Breast epithelium (tissue), 3 donors: ENCODE results near the gene HUNK.
"Not testable (repeated sequence)": the region's sequence is repeated elsewhere in the genome, so short reads cannot be mapped to it uniquely, and the experiment has no call there.

ENCODE experiments used
- POLR2A ChIP-seq: fragments of 450-650 bp; IDR thresholded peaks from one replicate; pipeline ENCODE4 v1.6.1; 2016; ENCODE audit warnings: antibody characterized with exemption, mild to moderate bottlenecking, moderate library complexity
- TF ChIP-seq, protein P1 (sequence below), 3 donors: fragments of 450-650 bp; IDR thresholded peaks; one replicate each; pipeline ENCODE4 v1.5.1; 2016 to 2017; ENCODE audit warnings: antibody characterized with exemption in 3 of 3, mild to moderate bottlenecking in 3 of 3, moderate library complexity in 3 of 3

DNA sequence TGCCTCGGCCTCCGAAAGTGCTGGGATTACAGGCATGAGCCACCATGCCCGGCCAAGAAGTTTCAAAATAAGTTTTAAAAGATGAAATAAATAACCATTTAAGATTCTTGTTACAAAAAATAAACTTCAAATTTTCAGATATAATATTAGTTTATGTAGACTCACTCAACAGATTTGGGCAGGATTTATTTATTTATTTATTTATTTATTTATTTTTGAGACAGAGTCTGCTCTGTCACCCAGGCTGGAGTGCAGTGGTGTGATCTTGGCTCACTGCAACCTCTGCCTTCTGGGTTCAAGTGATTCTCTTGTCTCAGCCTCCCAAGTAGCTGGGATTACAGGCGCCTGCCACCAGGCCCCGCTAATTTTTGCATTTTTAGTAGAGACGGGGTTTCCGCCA is 15.2 kb upstream of the HUNK start:
- not testable (repeated sequence) for TF ChIP-seq POLR2A
- TF ChIP-seq, protein P1, sequence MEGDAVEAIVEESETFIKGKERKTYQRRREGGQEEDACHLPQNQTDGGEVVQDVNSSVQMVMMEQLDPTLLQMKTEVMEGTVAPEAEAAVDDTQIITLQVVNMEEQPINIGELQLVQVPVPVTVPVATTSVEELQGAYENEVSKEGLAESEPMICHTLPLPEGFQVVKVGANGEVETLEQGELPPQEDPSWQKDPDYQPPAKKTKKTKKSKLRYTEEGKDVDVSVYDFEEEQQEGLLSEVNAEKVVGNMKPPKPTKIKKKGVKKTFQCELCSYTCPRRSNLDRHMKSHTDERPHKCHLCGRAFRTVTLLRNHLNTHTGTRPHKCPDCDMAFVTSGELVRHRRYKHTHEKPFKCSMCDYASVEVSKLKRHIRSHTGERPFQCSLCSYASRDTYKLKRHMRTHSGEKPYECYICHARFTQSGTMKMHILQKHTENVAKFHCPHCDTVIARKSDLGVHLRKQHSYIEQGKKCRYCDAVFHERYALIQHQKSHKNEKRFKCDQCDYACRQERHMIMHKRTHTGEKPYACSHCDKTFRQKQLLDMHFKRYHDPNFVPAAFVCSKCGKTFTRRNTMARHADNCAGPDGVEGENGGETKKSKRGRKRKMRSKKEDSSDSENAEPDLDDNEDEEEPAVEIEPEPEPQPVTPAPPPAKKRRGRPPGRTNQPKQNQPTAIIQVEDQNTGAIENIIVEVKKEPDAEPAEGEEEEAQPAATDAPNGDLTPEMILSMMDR (IDR thresholded peaks at IDR 0.05): not testable (repeated sequence)
